GM12878 (cell line): ENCODE measurements around the gene TPT1. TPM values are rescaled to one million over a fixed set of nuclear protein-coding genes. Genes with fewer than 3 reads are reported as not detected.

ENCODE experiments used
- ATAC-seq: fragments of 200-7000 bp; cut with Tn5 transposase; 3 replicates; pipeline ENCODE4 v1.9.1; 2020; ENCODE audit warnings: mild to moderate bottlenecking, moderate library complexity
- BruUV-seq: library from RNA; stranded (reverse); fragments of 400-500 nt; replicated peaks from 2 replicates; lab custom pipeline; 2021; lab: Mats Ljungman, UMichigan
- CTCF ChIA-PET: fragments of 300-600 bp; sonication (Branson Sonifier 250); formaldehyde crosslinking; extraction: SDS; loops from one replicate; lab custom pipeline; 2021; ENCODE audit warnings: inconsistent platforms; lab: Yijun Ruan, JAX
- POLR2A ChIA-PET: fragments of 350-600 bp; formaldehyde crosslinking; extraction: SDS; loops from one replicate; lab custom pipeline; 2021; ENCODE audit warnings: inconsistent platforms; lab: Charles Lee
- RAD21 ChIA-PET: fragments of 300-600 bp; sonication (Branson Sonifier 250); formaldehyde crosslinking; loops from one replicate; lab custom pipeline; 2023; ENCODE audit warnings: antibody characterized with exemption; ENCODE audit not compliant: unreplicated experiment; lab: Charles Lee
- SMC1A ChIA-PET: fragments of 300-600 bp; sonication (Branson Sonifier 250); formaldehyde crosslinking; loops from one replicate; lab custom pipeline; 2023; ENCODE audit not compliant: unreplicated experiment, uncharacterized antibody; lab: Charles Lee
- DNase-seq: peaks from one replicate; pipeline ENCODE4 v3.0.0-alpha.2; 2011; ENCODE audit warnings: low read depth, low spot score
- FAIRE-seq: peaks from 3 replicates; lab custom pipeline; 2011; peaks lifted over from hg19 to GRCh38; lab: Jason Lieb, UNC
- H2AFZ ChIP-seq: 2 replicates; pipeline ENCODE4 v1.6.0; 2011; ENCODE audit warnings: low read depth, low read length, control low read depth; ENCODE audit not compliant: control insufficient read depth
- H3K27ac ChIP-seq: 2 replicates; pipeline ENCODE4 v1.5.1; 2011; ENCODE audit warnings: control low read depth; ENCODE audit not compliant: control insufficient read depth, insufficient read depth
- H3K27me3 ChIP-seq, 2 experiments: replicated peaks in 1 of 2; 2 replicates each; pipeline versions ENCODE4 v1.6.0 to v1.6.1; 2011; ENCODE audit warnings: low read length in 1 of 2; ENCODE audit not compliant: control insufficient read depth in 2 of 2, insufficient read depth in 2 of 2
- H3K36me3 ChIP-seq, 2 experiments: 2 replicates each; pipeline ENCODE4 v1.5.1; 2011; ENCODE audit warnings: low read length in 1 of 2; ENCODE audit not compliant: control insufficient read depth in 2 of 2, insufficient read depth in 2 of 2
- H3K4me1 ChIP-seq: 2 replicates; pipeline ENCODE4 v1.6.1; 2011; ENCODE audit warnings: mild to moderate bottlenecking, low read length, moderate library complexity, mixed read lengths; ENCODE audit not compliant: control insufficient read depth, insufficient read depth
- H3K4me2 ChIP-seq: 2 replicates; pipeline ENCODE4 v1.6.0; 2011; ENCODE audit warnings: control low read depth; ENCODE audit not compliant: control insufficient read depth, insufficient read depth
- H3K4me3 ChIP-seq: fragments of 200-600 bp; sonication (generic); 2 replicates; pipeline ENCODE4 v1.5.1; 2016
- H3K79me2 ChIP-seq: 2 replicates; pipeline ENCODE4 v1.6.0; 2011; ENCODE audit warnings: low read length; ENCODE audit not compliant: control insufficient read depth, insufficient read depth
- H3K9ac ChIP-seq: 2 replicates; pipeline ENCODE4 v1.8.0; 2011; ENCODE audit warnings: low read length, control low read depth, mixed read lengths; ENCODE audit not compliant: control insufficient read depth, insufficient read depth
- H3K9me3 ChIP-seq: replicated peaks from 3 replicates; pipeline ENCODE4 v1.5.1; 2011; ENCODE audit warnings: mild to moderate bottlenecking, low read length; ENCODE audit not compliant: control insufficient read depth, insufficient read depth
- H4K20me1 ChIP-seq: 2 replicates; pipeline ENCODE4 v1.6.0; 2011; ENCODE audit not compliant: control insufficient read depth, insufficient read depth
- ASH2L ChIP-seq: fragments of 300-600, 200-600 bp; sonication (generic); IDR thresholded peaks from 2 replicates; pipeline ENCODE4 v1.6.1; 2017; ENCODE audit warnings: low read depth, mild to moderate bottlenecking, borderline replicate concordance
- ATF7 ChIP-seq: fragments of 450-650 bp; IDR thresholded peaks from 2 replicates; pipeline ENCODE4 v1.6.1; 2016; ENCODE audit warnings: low read depth, mild to moderate bottlenecking
- BCL3 ChIP-seq: IDR thresholded peaks from 2 replicates; pipeline ENCODE4 v1.6.1; 2011; ENCODE audit warnings: borderline replicate concordance, low read depth, mild to moderate bottlenecking, moderate library complexity, low read length; ENCODE audit not compliant: insufficient read depth, poor library complexity, severe bottlenecking
- CHD4 ChIP-seq: fragments of 200-600 bp; sonication (generic); IDR thresholded peaks from 2 replicates; pipeline ENCODE4 v1.6.1; 2016; ENCODE audit warnings: mild to moderate bottlenecking
- E4F1 ChIP-seq: fragments of 450-650 bp; IDR thresholded peaks from 2 replicates; pipeline ENCODE4 v1.6.1; 2018; ENCODE audit warnings: borderline replicate concordance, mild to moderate bottlenecking; ENCODE audit not compliant: partially characterized antibody
- ETV6 ChIP-seq, 2 experiments: fragments of 450-650 bp in 1 of 2; IDR thresholded peaks in 1 of 2; conservative IDR thresholded peaks in 1 of 2; 2 replicates each; pipeline ENCODE4 v1.6.1; 2014; ENCODE audit warnings: antibody characterized with exemption in 1 of 2, borderline replicate concordance in 1 of 2, low read depth in 1 of 2, mild to moderate bottlenecking in 1 of 2, moderate library complexity in 1 of 2
- GATAD2B ChIP-seq: fragments of 450-650 bp; conservative IDR thresholded peaks from 2 replicates; pipeline ENCODE4 v1.6.1; 2017; ENCODE audit warnings: low read depth, mild to moderate bottlenecking, moderate library complexity
- IKZF2 ChIP-seq, 2 experiments: fragments of 450-650 bp; IDR thresholded peaks; 2 replicates each; pipeline ENCODE4 v1.6.1; 2017; ENCODE audit warnings: mild to moderate bottlenecking in 2 of 2, moderate library complexity in 2 of 2
- MTA3 ChIP-seq: IDR thresholded peaks from 2 replicates; pipeline ENCODE4 v1.6.1; 2012; ENCODE audit warnings: low read length, inconsistent platforms, borderline replicate concordance
- NFIC ChIP-seq: IDR thresholded peaks from 2 replicates; pipeline ENCODE4 v1.6.1; 2012; ENCODE audit warnings: low read depth, mild to moderate bottlenecking, inconsistent platforms, low read length, moderate library complexity
- POLR2AphosphoS5 ChIP-seq: IDR thresholded peaks from 2 replicates; pipeline ENCODE4 v1.6.1; 2011; ENCODE audit warnings: mild to moderate bottlenecking, low read length, inconsistent platforms
- SIX5 ChIP-seq: IDR thresholded peaks from 2 replicates; pipeline ENCODE4 v1.6.1; 2011; ENCODE audit warnings: mild to moderate bottlenecking, low read depth, low read length, moderate library complexity; ENCODE audit not compliant: severe bottlenecking
- SKIL ChIP-seq: fragments of 450-650 bp; IDR thresholded peaks from 2 replicates; pipeline ENCODE4 v1.6.1; 2017; ENCODE audit warnings: mild to moderate bottlenecking, low read depth, inconsistent platforms; ENCODE audit not compliant: poor library complexity, severe bottlenecking
- SMARCA5 ChIP-seq: fragments of 450-650 bp; IDR thresholded peaks from 2 replicates; pipeline ENCODE4 v1.6.1; 2017; ENCODE audit warnings: mild to moderate bottlenecking
- STAT3 ChIP-seq: IDR thresholded peaks from 2 replicates; pipeline ENCODE4 v1.6.1; 2011; ENCODE audit warnings: low read depth, low read length, improper control_type of control experiment
- WGBS: methylation state at CpG from one replicate; pipeline ENCODE4 v1.1.6; 2016; ENCODE audit warnings: low lambda C conversion rate; ENCODE audit not compliant: insufficient replicate concordance, insufficient coverage; ENCODE audit errors: missing lambda C conversion rate; 5-methylcytosine and 5-hydroxymethylcytosine counted together
- in situ Hi-C: fragments of 300-500 bp; cut with MboI; formaldehyde crosslinking; loops from 9 replicates; pipeline ENCODE4 v1.14.3; 2018; ENCODE audit warnings: mixed read lengths
- intact Hi-C: fragments of 100-400 bp; cut with micrococcal nuclease; formaldehyde crosslinking; loops from one replicate; pipeline ENCODE4 v1.14.2; 2022; ENCODE audit not compliant: unreplicated experiment
- polyA plus RNA-seq, 11 experiments: library from polyadenylated mRNA; depleted of rRNA in 4 of 11; unstranded in 6 of 11; stranded (reverse) in 5 of 11; fragments of >200 nt; fragmentation: Nextera tagmentation in 4 of 11; fragmentation: Illumina TruSeq in 1 of 11; extraction: Ambion mirVana in 4 of 11; extraction: Trizol in 1 of 11; gene quantifications; 1 replicate in 1 of 11; 2 replicates in 10 of 11; pipeline versions ENCODE4 v1.2.1 to v1.2.3, GENCODE V29; 2011 to 2016; ENCODE audit warnings: inconsistent platforms in 2 of 11, missing spikeins in 2 of 11, low read depth in 1 of 11
- total RNA-seq, 4 experiments: library from RNA; depleted of rRNA in 3 of 4; stranded (reverse); fragments of >200 nt in 3 of 4; fragmentation: Illumina TruSeq in 1 of 4; extraction: Trizol in 1 of 4; gene quantifications; 2 replicates each; pipeline versions ENCODE4 v1.2.1 to v1.2.3, GENCODE V29; 2013 to 2021

Gene TPT1
- total and polyA plus RNA-seq, 10 of the 15 experiments (the other 5 are each of a cell fraction or from before 2014, with no cell fraction given) = 1,038 to 5,925 (median 2,336) TPM

GRCh38 chr13:45333977-45334922 is 6.7 kb downstream of the TPT1 start:
- WGBS = 54% methylated on average over 7 of the region's 7 CpGs
- Histone ChIP-seq H3K9me3 (no peaks in the 10 kb centered on the region), H3K9ac (no peak overlapping the region), H3K4me1 (peaks cover 25% of the 10 kb centered on the region), H3K27ac (peak overlapping the region; percentile 5; the same call in 1 of the 2 replicates), H3K27me3 (no peaks in the 10 kb centered on the region), H3K36me3 (peaks cover 16 to 23% of the 10 kb centered on the region in 2 experiments), H4K20me1 (no peaks in the 10 kb centered on the region), H3K4me2 (peak overlapping the region; percentile 47; the same call in 1 of the 2 replicates), H2AFZ (no peak overlapping the region), H3K4me3 (no peak overlapping the region), H3K79me2 (peaks cover 32% of the 10 kb centered on the region)
- DNase-seq = no peak
- no TSS peak for BruUV-seq
- CTCF ChIA-PET = interaction anchor here (1.1 to 1.4 kb wide), 4 partner anchors 24 to 60 kb away, joined by 3 read pairs; no protein-coding TSS in a partner anchor
- in situ Hi-C loops (no loop called here), intact Hi-C loops (no loop called here)
- RAD21 ChIA-PET = no interaction called here
- POLR2A ChIA-PET = no interaction called here
- SMC1A ChIA-PET = interaction anchor here (0.6 to 1.3 kb wide), 3 partner anchors 9 to 401 kb away, joined by 3 to 4 read pairs (median 3); no protein-coding TSS in a partner anchor
- FAIRE-seq = no peak
- ATAC-seq = peak; percentile 29
- TF ChIP-seq BCL3 (peak; percentile 43), POLR2AphosphoS5 (peak; percentile 20; the same call in 1 of the 2 replicates), ASH2L (no peak), ETV6 (conservative IDR thresholded peaks at IDR 0.05 in 1 of 2, IDR thresholded peaks at IDR 0.05 in 1 of 2; ENCODE audit: borderline replicate concordance in 1 of 2, low read depth in 1 of 2) (0 out of 4 replicates have a peak, but pooled peaks of 1 of the 2 experiments have one; percentile 20), ATF7 (no peak), STAT3 (no peak), IKZF2 (IDR thresholded peaks at IDR 0.05) (peak in 1 of 2 experiments; percentile 37; a peak in 1 of 4 replicates), CHD4 (no peak), MTA3 (peak; percentile 36; the same call in 1 of the 2 replicates), NFIC (no peak), SMARCA5 (no peak), GATAD2B (no peak), SIX5 (no peak), SKIL (no peak), E4F1 (no peak)
